K562 (cell line): ENCODE results near the gene PDE4A. TPM values are rescaled to one million over a fixed set of nuclear protein-coding genes. Genes with fewer than 3 reads are reported as not detected.

Source experiments
- DACH1 ChIP-seq: fragments of 450-650 bp; IDR thresholded peaks from 2 replicates; pipeline ENCODE4 v1.6.1; 2018; ENCODE audit not compliant: partially characterized antibody
- FOXA3 ChIP-seq, 2 experiments: fragments of 450-650 bp in 1 of 2; sonication (generic) in 1 of 2; formaldehyde crosslinking; IDR thresholded peaks in 1 of 2; conservative IDR thresholded peaks in 1 of 2; 2 replicates each; pipeline versions ENCODE4 v1.4.0 to v1.8.0; 2020 to 2022; ENCODE audit warnings: mild to moderate bottlenecking in 2 of 2, missing genetic modification reagents in 1 of 2
- KLF10 ChIP-seq: fragments of 250-450 bp; sonication (Bioruptor Pico); IDR thresholded peaks from 2 replicates; pipeline ENCODE4 v1.6.1; 2021; ENCODE audit warnings: matching md5 sums
- MTA3 ChIP-seq: fragments of 450-650 bp; formaldehyde crosslinking; IDR thresholded peaks from 2 replicates; pipeline ENCODE4 v1.6.1; 2017; ENCODE audit warnings: mild to moderate bottlenecking, borderline replicate concordance
- U2AF1 ChIP-seq: fragments of 200-400 bp; formaldehyde crosslinking; optimal IDR thresholded peaks from 2 replicates; pipeline ENCODE3; 2017; ENCODE audit warnings: mild to moderate bottlenecking, low read depth, low read length, moderate library complexity
- ZKSCAN8 ChIP-seq: fragments of 200-800 bp; sonication (Bioruptor generic); IDR thresholded peaks from 2 replicates; pipeline ENCODE4 v1.6.1; 2016; ENCODE audit warnings: missing genetic modification characterization, missing compliant biosample characterization
- ZNF232 ChIP-seq: sonication (generic); formaldehyde crosslinking; IDR thresholded peaks from 2 replicates; pipeline ENCODE4 v1.8.0; 2022; ENCODE audit warnings: mild to moderate bottlenecking, missing genetic modification reagents
- ZNF274 ChIP-seq: IDR thresholded peaks from 2 replicates; pipeline ENCODE4 v1.6.1; 2011; ENCODE audit warnings: low read depth, mild to moderate bottlenecking, low read length, moderate library complexity, borderline replicate concordance
- ZNF586 ChIP-seq: fragments of 450-650 bp; formaldehyde crosslinking; conservative IDR thresholded peaks from 2 replicates; pipeline ENCODE4 v1.4.0; 2020; ENCODE audit warnings: mild to moderate bottlenecking, moderate library complexity
- ZNF778 ChIP-seq: fragments of 450-650 bp; formaldehyde crosslinking; IDR thresholded peaks from 2 replicates; pipeline ENCODE4 v1.4.0; 2020; ENCODE audit warnings: mild to moderate bottlenecking, moderate library complexity
- polyA plus RNA-seq, 8 experiments: library from polyadenylated mRNA; depleted of rRNA in 4 of 8; stranded (reverse) in 5 of 8; unstranded in 3 of 8; fragments of >200 nt; fragmentation: Nextera tagmentation in 2 of 8; fragmentation: Illumina TruSeq in 1 of 8; extraction: Ambion mirVana in 2 of 8; extraction: Trizol in 1 of 8; gene quantifications; 2 replicates each; pipeline versions ENCODE4 v1.2.1 to v1.2.3, GENCODE V29; 2011 to 2014; ENCODE audit warnings: inconsistent platforms in 1 of 8, missing spikeins in 1 of 8
- total RNA-seq, 7 experiments: library from RNA; depleted of rRNA in 6 of 7; stranded (reverse); fragments of >200 nt in 6 of 7; fragmentation: Illumina TruSeq in 2 of 7; extraction: Trizol in 2 of 7; gene quantifications; 2 replicates each; pipeline versions ENCODE4 v1.2.1 to v1.2.3, GENCODE V29; 2011 to 2021; ENCODE audit warnings: low replicate concordance in 1 of 7
- TF ChIP-seq, protein P1 (sequence below): IDR thresholded peaks from 3 replicates; pipeline ENCODE4 v1.6.1; 2011; ENCODE audit warnings: borderline replicate concordance, mild to moderate bottlenecking, moderate library complexity; ENCODE audit not compliant: insufficient read length; ENCODE audit errors: extremely low read depth
- TF ChIP-seq, protein P2 (sequence below): fragments of 250-450 bp; sonication (Bioruptor Pico); IDR thresholded peaks from 2 replicates; pipeline ENCODE4 v1.5.0; 2021; ENCODE audit warnings: mild to moderate bottlenecking, moderate library complexity
- TF ChIP-seq, protein P3 (sequence below): sonication (generic); formaldehyde crosslinking; IDR thresholded peaks from 2 replicates; pipeline ENCODE4 v1.8.1; 2023; ENCODE audit warnings: mild to moderate bottlenecking, missing genetic modification reagents, moderate library complexity

PDE4A gene
- total and polyA plus RNA-seq, 9 of the 15 experiments (the other 6 are each of a cell fraction or from before 2014, with no cell fraction given), result 0.66 to 26.9 (median 4.6) TPM

DNA sequence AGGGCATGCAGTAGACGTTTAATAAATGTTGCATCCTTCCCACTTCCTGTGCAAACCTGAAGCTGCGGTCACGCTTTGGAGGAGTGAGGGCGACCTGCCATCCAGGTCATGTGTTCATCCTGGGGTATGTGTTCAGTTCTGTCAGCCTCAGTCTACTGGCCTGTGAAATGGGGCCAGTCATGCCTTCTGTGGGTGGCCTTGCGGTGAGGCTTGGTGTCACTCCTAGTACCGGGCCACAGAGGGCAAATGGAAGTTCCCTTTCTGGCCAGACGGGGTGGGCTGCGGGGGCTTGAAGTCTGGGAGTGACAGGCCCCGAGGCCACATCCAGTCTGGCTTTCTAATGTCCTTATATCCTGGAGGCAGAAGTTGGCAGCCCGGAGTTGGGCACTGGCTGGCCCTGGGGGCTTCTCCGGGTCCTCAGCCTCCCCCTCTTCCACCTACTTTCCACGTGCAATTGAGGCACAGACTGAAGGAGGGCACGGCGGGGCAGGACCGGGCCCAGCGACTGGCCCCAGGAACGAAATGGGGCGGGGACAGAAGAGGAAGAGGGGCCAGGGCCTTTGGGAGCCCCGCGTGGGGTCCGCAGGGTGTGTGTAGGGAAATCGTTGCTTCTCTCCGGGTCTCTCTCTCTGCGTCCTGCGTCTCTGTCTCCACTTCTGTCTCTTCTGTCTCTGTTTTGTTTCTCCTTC lies 11.1 kb downstream of the PDE4A start (continued):
- TF ChIP-seq, protein P1, sequence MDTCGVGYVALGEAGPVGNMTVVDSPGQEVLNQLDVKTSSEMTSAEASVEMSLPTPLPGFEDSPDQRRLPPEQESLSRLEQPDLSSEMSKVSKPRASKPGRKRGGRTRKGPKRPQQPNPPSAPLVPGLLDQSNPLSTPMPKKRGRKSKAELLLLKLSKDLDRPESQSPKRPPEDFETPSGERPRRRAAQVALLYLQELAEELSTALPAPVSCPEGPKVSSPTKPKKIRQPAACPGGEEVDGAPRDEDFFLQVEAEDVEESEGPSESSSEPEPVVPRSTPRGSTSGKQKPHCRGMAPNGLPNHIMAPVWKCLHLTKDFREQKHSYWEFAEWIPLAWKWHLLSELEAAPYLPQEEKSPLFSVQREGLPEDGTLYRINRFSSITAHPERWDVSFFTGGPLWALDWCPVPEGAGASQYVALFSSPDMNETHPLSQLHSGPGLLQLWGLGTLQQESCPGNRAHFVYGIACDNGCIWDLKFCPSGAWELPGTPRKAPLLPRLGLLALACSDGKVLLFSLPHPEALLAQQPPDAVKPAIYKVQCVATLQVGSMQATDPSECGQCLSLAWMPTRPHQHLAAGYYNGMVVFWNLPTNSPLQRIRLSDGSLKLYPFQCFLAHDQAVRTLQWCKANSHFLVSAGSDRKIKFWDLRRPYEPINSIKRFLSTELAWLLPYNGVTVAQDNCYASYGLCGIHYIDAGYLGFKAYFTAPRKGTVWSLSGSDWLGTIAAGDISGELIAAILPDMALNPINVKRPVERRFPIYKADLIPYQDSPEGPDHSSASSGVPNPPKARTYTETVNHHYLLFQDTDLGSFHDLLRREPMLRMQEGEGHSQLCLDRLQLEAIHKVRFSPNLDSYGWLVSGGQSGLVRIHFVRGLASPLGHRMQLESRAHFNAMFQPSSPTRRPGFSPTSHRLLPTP, result no peak
- TF ChIP-seq DACH1 (no peak), ZNF586 (CRISPR knock-in tag) (no peak), FOXA3 (CRISPR knock-in tag; conservative IDR thresholded peaks at IDR 0.05 in 1 of 2, IDR thresholded peaks at IDR 0.05 in 1 of 2) (peak in 1 of 2 experiments; percentile 66; a peak in 1 of 4 replicates), U2AF1 (no peak), ZNF778 (no peak), ZNF232 (CRISPR knock-in tag) (no peak), ZNF274 (no peak), ZKSCAN8 (peak; percentile 100), MTA3 (peak; percentile 62), KLF10 (CRISPR knock-in tag) (no peak)
- TF ChIP-seq, protein P2, sequence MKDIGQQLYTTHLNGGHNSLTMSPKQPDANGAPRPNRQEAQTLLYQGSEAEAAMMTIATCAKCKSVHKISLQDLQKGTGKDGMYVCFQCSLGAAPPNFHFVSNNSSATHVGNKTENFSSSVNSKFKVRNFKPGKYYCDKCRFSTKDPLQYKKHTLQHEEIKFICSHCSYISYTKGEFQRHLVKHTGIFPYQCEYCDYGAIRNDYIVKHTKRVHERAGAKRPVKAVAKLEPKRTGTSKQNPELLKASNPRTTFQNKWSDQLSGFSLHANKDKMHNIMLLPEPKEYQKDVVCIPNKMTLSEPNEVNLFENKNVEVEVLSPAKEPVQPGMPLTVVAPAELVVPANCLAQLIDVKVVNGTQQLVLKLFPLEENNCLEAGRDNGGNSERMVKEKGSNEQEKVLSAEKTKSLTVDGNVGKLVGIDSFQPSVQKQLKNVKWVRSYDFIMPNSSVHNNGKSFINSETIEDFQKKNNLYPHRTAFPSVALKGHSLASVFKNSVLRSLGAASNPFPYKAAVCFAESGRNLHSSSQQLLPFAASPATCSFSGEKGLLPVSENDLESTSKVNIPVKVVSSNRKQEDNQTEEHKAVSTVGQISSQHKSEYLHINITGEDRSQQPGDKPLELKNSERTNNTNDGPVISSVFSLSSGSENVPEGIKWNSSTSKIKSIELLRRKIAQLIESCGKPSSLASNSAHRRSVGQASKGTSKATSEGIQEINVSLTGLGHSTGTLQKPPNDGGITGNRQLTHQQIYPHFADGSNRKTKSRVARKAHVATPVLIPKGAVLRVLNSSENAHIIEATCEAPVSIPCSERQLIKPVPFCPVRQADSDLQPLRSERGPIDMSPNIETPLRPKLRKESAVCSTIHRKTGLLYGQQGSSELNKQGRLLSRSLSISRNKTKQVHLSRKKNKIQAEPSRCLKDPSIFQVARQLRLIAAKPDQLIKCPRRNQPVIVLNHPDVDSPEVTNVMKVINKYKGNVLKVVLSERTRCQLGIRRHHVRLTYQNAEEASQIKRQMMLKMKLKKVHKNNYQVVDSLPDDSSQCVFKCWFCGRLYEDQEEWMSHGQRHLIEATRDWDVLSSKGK (CRISPR knock-in tag), result no peak
- TF ChIP-seq, protein P3, sequence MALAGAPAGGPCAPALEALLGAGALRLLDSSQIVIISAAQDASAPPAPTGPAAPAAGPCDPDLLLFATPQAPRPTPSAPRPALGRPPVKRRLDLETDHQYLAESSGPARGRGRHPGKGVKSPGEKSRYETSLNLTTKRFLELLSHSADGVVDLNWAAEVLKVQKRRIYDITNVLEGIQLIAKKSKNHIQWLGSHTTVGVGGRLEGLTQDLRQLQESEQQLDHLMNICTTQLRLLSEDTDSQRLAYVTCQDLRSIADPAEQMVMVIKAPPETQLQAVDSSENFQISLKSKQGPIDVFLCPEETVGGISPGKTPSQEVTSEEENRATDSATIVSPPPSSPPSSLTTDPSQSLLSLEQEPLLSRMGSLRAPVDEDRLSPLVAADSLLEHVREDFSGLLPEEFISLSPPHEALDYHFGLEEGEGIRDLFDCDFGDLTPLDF (CRISPR knock-in tag), result 0 out of 2 replicates have a peak, but pooled peaks have one; percentile 62
